Large intestine (tissue), 3 donors: ENCODE measurements around the gene BTG2. TPM values are rescaled to one million over a fixed set of nuclear protein-coding genes. Genes with fewer than 3 reads are reported as not detected.

Experiments used
- DNase-seq, 2 donors: peaks; one replicate each; pipeline versions ENCODE4 v3.0.0 to v3.0.0-alpha.2; 2013
- H3K27ac ChIP-seq: one replicate; pipeline ENCODE4 v1.5.1; 2013; ENCODE audit warnings: low read length
- H3K27me3 ChIP-seq: 2 replicates; pipeline ENCODE4 v1.6.1; 2013; ENCODE audit warnings: low read length; ENCODE audit not compliant: control insufficient read depth, insufficient read depth
- H3K36me3 ChIP-seq: 2 replicates; pipeline ENCODE4 v1.6.1; 2013; ENCODE audit warnings: low read length; ENCODE audit not compliant: control insufficient read depth, insufficient read depth
- H3K4me1 ChIP-seq: one replicate; pipeline ENCODE4 v1.6.1; 2013; ENCODE audit warnings: low read length; ENCODE audit not compliant: control insufficient read depth, insufficient read depth
- H3K4me3 ChIP-seq: one replicate; pipeline ENCODE4 v1.5.1; 2013; ENCODE audit warnings: low read length
- H3K9me3 ChIP-seq: one replicate; pipeline ENCODE4 v1.6.1; 2013; ENCODE audit warnings: mild to moderate bottlenecking, low read depth, low read length, moderate library complexity; ENCODE audit not compliant: control insufficient read depth
- WGBS: methylation state at CpG from one replicate; pipeline ENCODE4 v1.1.5; 2013; ENCODE audit warnings: low lambda C conversion rate; ENCODE audit not compliant: insufficient coverage; 5-methylcytosine and 5-hydroxymethylcytosine counted together
- polyA plus RNA-seq: library from polyadenylated mRNA; unstranded; fragments of 120-200 nt; gene quantifications from one replicate; pipeline ENCODE4 v1.2.1, GENCODE V29; 2013

BTG2 gene
- polyA plus RNA-seq, 1 donor = 191 TPM

DNA sequence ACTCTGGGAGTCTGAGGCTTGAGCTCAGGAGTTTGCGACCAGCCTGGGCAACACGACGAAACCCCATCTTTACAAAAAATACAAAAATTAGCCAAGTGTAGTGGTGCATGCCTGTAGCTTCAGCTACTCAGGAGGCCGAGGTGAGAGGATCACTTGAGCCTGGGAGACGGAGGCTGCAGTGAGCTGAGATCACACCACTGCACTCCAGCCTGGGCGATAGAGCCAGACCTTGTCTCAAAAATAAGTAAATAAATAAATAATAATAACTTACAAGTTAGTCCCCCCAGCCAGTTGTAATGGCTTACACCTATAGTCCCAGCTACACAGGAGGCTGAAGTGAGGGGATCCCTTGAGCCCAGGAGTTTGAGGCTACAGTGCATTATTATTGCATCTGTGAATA lies 21.7 kb upstream of the BTG2 start:
- Histone ChIP-seq H3K4me1 (peaks cover 80% of the 10 kb centered on the region), H3K27me3 (no peaks in the 10 kb centered on the region), H3K4me3 (no peak overlapping the region), H3K36me3 (no peaks in the 10 kb centered on the region), H3K9me3 (no peaks in the 10 kb centered on the region), H3K27ac (peak overlapping the region; percentile 80)
- no peak for DNase-seq
- no CpG with 5 or more reads among the region's 6 CpGs for WGBS

GRCh38 chr1:203284411-203285123 lies 20.8 kb upstream of the BTG2 start:
- H3K27me3 ChIP-seq = no peaks in the 10 kb centered on the region
- no peak overlapping the region for H3K27ac ChIP-seq
- no peak overlapping the region for H3K4me3 ChIP-seq
- DNase-seq = no peak
- H3K9me3 ChIP-seq = no peaks in the 10 kb centered on the region
- peaks cover 82% of the 10 kb centered on the region for H3K4me1 ChIP-seq
- WGBS = no CpG with 5 or more reads among the region's 11 CpGs
- no peaks in the 10 kb centered on the region for H3K36me3 ChIP-seq

DNA sequence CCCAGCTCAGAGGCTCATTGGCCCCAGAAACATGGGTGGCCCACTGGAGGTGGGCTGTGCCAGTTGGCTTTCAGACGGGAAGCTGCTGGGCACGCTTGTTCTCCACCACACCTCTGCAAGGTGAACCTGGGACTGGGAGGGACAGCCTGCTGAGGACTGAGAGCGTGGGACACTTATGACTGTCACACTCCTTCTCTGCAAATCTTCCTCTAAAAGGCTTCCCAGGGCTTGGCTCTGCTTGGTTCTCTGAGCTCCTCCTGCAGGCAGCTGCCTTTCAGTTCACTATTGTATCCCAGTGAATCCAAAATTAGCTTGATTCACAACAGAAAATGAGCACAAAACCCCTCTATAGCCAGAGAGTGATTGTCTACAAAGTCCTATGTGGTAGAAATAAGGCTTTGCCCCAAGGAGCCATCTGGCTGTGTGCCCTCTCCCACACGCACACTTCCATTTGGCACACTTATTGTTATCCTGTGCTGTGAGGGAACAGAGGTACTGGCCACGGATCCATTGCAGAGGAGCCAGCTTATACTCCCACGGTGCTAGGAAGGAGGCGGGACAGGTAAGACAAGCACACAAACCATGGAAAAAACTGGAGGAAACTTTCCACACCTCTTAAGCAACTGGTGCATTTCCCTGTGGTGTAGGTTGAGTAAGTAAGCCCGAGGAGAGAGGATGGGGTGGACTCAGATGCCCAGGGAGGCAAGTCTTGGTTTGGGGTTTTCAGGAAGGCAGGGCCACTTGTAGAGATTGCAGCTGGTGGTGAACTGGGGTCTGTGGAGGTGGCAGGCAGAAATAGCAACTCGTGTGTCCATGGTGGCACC lies 18.9 kb upstream of the BTG2 start:
- DNase-seq = peak; percentile 69 to 82
- no peaks in the 10 kb centered on the region for H3K9me3 ChIP-seq
- no peaks in the 10 kb centered on the region for H3K27me3 ChIP-seq
- H3K4me1 ChIP-seq = peaks cover 94% of the 10 kb centered on the region
- peak overlapping the region; percentile 98 for H3K27ac ChIP-seq
- no peaks in the 10 kb centered on the region for H3K36me3 ChIP-seq
- no CpG with 5 or more reads among the region's 9 CpGs for WGBS
- H3K4me3 ChIP-seq = no peak overlapping the region

GRCh38 chr1:203287109-203287893 lies 18.0 kb upstream of the BTG2 start:
- DNase-seq = peak; percentile 74 to 83
- no CpG with 5 or more reads among the region's 9 CpGs for WGBS
- Histone ChIP-seq H3K27ac (peak overlapping the region; percentile 98), H3K36me3 (no peaks in the 10 kb centered on the region), H3K4me3 (no peak overlapping the region), H3K4me1 (peaks cover 94% of the 10 kb centered on the region), H3K27me3 (no peaks in the 10 kb centered on the region), H3K9me3 (no peaks in the 10 kb centered on the region)

DNA sequence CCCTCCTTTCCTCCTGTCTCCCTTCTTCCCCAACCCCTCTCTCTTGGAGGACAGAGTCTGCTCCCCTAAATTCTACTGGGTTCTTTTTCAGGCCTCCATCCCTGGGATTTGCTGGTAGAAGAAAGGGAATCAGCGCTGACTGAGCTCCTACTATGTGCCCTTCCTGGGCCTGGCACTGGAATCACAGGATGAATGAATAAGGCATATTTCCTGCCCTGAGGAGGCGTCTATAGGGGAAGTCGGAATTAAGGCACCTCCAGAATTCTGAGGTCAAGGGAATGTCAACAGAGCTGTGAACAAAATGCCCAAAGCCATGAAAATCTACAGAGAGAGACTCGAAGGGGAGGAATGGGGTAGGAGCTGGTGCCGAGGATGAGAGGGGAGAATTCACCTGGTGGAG lies 17.4 kb upstream of the BTG2 start:
- no peak overlapping the region for H3K4me3 ChIP-seq
- no CpG with 5 or more reads among the region's 5 CpGs for WGBS
- H3K36me3 ChIP-seq = no peaks in the 10 kb centered on the region
- H3K4me1 ChIP-seq = peaks cover 90% of the 10 kb centered on the region
- peak overlapping the region; percentile 98 for H3K27ac ChIP-seq
- no peaks in the 10 kb centered on the region for H3K27me3 ChIP-seq
- no peak for DNase-seq
- no peaks in the 10 kb centered on the region for H3K9me3 ChIP-seq

GRCh38 chr1:203288400-203288799 lies 16.9 kb upstream of the BTG2 start:
- no peaks in the 10 kb centered on the region for H3K9me3 ChIP-seq

DNA sequence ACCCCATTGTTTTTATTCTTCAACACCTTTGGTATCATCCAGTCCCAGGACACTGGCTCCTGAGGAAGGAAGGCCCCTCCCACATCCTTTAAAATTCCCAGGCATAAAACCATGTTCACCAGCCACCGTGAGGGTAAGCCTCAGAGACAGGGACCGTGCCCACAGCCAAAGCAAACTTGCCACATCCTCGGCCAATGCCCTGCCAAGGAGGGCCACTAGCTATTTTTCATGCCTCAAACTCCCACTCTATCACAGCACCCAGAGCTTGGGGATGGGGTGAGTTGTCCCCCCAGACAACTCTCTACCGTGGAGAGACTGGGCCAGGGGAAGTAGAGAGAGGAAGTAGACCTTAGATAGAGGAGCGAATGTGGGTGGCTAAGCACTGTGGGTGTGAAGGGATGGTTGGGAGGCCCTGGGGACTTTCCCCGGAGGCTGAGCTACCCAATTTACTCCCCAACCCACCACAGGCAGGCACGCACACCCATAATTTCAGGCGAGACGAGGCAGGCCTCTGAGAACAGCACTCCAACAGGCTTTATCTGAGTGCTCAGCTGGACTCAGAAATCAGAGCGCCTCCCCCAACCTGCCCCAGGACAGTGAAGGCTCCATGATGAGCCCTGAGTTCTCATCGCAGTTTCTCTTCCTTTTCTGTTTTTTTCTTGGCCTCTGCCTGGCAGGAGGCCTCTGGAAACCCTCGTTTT lies 15.9 kb upstream of the BTG2 start:
- WGBS = no CpG with 5 or more reads among the region's 12 CpGs
- H3K36me3 ChIP-seq = no peaks in the 10 kb centered on the region
- DNase-seq = peak in 1 of 2 donors; percentile 74
- H3K27me3 ChIP-seq = no peaks in the 10 kb centered on the region
- H3K27ac ChIP-seq = peak overlapping the region; percentile 98
- no peaks in the 10 kb centered on the region for H3K9me3 ChIP-seq
- H3K4me3 ChIP-seq = no peak overlapping the region
- peaks cover 78% of the 10 kb centered on the region for H3K4me1 ChIP-seq

More at GRCh38 chr1:203288400-203288799, 16.9 kb upstream of the BTG2 start:
- peak in 1 of 2 donors; percentile 83 for DNase-seq
- H3K4me3 ChIP-seq = no peak overlapping the region
- H3K36me3 ChIP-seq = no peaks in the 10 kb centered on the region
- H3K27ac ChIP-seq = peak overlapping the region; percentile 98
- no peaks in the 10 kb centered on the region for H3K27me3 ChIP-seq
- no CpG with 5 or more reads among the region's 7 CpGs for whole genome bisulfite sequencing
- H3K4me1 ChIP-seq = peaks cover 85% of the 10 kb centered on the region

DNA sequence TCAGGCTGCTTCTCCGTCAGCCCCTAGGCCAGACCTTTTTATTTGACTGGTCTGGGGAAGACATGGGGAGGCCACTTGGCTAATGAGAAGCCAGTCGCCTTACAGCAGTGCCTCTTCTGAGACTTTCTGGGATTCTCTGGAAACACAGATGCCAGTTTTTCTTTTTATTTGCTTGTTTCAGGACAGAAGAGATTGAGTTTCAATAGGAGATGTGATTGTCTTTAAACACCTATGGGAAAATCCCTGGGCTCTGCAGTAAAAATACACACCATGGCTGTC lies 15.4 kb upstream of the BTG2 start:
- Histone ChIP-seq H3K36me3 (no peaks in the 10 kb centered on the region), H3K27me3 (no peaks in the 10 kb centered on the region), H3K9me3 (no peaks in the 10 kb centered on the region), H3K4me3 (peak overlapping the region; percentile 4), H3K27ac (peak overlapping the region; percentile 98), H3K4me1 (peaks cover 73% of the 10 kb centered on the region)
- WGBS = 40% methylated on average over 1 of the region's 2 CpGs
- no peak for DNase-seq

DNA sequence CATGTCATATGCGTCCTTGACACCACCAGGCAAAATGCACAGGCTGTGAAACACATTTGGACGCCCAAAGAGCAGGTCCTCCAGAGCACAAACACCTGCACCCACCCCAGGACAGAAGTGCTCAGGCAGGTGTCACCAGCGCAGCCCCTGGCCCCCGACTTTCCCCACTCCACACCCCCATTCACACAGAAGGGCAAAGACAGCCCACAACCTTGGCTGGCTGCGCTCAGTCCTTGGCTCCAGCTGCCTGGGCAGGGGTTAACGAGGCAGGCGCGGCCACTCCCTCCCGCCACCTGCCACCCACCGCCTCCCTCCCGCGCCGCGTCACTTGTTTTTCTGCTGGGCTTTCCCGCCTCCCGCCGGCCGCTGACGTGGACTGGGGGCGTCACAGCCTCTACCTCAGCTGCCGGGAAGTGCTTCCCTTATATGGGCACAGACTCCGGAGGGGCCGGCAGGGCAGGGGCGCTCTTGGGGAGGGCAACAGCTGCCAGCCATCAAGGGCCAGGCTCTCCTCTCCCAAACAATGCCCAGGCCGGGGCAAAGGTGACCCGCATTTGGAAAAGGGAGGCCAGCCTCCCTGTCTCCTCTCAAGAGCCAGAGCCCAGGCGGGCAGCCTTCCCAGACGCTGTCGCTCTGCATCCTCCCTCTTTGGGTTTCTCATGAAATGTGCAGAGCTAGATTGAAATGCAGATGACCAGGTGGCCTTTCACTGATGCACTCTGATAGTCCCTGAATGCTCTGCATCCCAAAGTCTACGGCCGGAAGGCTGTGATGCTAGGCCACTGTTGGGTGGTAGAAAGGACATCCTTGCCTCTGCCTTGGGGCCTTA lies 14.8 kb upstream of the BTG2 start:
- no CpG with 5 or more reads among the region's 31 CpGs for WGBS
- H3K9me3 ChIP-seq = no peaks in the 10 kb centered on the region
- H3K27me3 ChIP-seq = no peaks in the 10 kb centered on the region
- peak overlapping the region; percentile 98 for H3K27ac ChIP-seq
- H3K36me3 ChIP-seq = no peaks in the 10 kb centered on the region
- peaks cover 69% of the 10 kb centered on the region for H3K4me1 ChIP-seq
- DNase-seq = peak; percentile 96 to 99
- peak overlapping the region; percentile 11 for H3K4me3 ChIP-seq
